Neural cell (in vitro differentiated cells): ENCODE measurements around the gene AFF3. TPM values are rescaled to one million over a fixed set of nuclear protein-coding genes. Genes with fewer than 3 reads are reported as not detected.

Experiments used
- H2AFZ ChIP-seq: fragments of 200-600, 300-800 bp; sonication (generic), shearing (Covaris generic); 2 replicates; pipeline ENCODE4 v1.6.0; 2014; ENCODE audit warnings: low read depth, mild to moderate bottlenecking, antibody characterized with exemption, low read length, moderate library complexity
- H3F3A ChIP-seq: fragments of 200-600 bp; shearing (Covaris generic); 2 replicates; pipeline ENCODE4 v1.6.1; 2016; ENCODE audit warnings: mild to moderate bottlenecking, moderate library complexity, mixed read lengths, antibody characterized with exemption, low read length; ENCODE audit not compliant: insufficient read depth, poor library complexity, severe bottlenecking
- H3K27ac ChIP-seq: fragments of 200-600, 300-800 bp; sonication (generic), shearing (Covaris generic); 2 replicates; pipeline ENCODE4 v1.5.1; 2014; ENCODE audit warnings: mild to moderate bottlenecking, low read length, moderate library complexity
- H3K27me3 ChIP-seq: fragments of 300-800, 200-600 bp; sonication (generic), shearing (Covaris generic); 2 replicates; pipeline ENCODE4 v1.6.0; 2014; ENCODE audit warnings: mild to moderate bottlenecking, low read depth, low read length, moderate library complexity; ENCODE audit not compliant: insufficient read depth
- H3K36me3 ChIP-seq: fragments of 300-800, 200-600 bp; sonication (generic), shearing (Covaris generic); 2 replicates; pipeline ENCODE4 v1.5.1; 2014; ENCODE audit warnings: mild to moderate bottlenecking, antibody characterized with exemption, low read length, moderate library complexity; ENCODE audit not compliant: insufficient read depth
- H3K4me2 ChIP-seq: fragments of 300-800, 200-600 bp; sonication (generic), shearing (Covaris generic); 2 replicates; pipeline ENCODE4 v1.6.0; 2014; ENCODE audit warnings: mild to moderate bottlenecking, low read length
- H3K4me3 ChIP-seq: fragments of 300-800, 200-600 bp; sonication (generic), shearing (Covaris generic); 2 replicates; pipeline ENCODE4 v1.5.1; 2014; ENCODE audit warnings: mild to moderate bottlenecking, low read length, moderate library complexity
- H3K79me2 ChIP-seq: fragments of 200-600 bp; shearing (Covaris generic); replicated peaks from 2 replicates; pipeline ENCODE4 v1.6.0; 2014; ENCODE audit warnings: mild to moderate bottlenecking, low read length, moderate library complexity; ENCODE audit not compliant: insufficient read depth
- H3K9ac ChIP-seq: fragments of 300-800, 200-600 bp; sonication (generic), shearing (Covaris generic); 2 replicates; pipeline ENCODE4 v1.6.1; 2016; ENCODE audit warnings: mild to moderate bottlenecking, low read length, mixed read lengths
- H3K9me2 ChIP-seq: fragments of 200-600 bp; shearing (Covaris generic); 2 replicates; pipeline ENCODE4 v1.6.1; 2016; ENCODE audit warnings: mild to moderate bottlenecking, low read length, mixed read lengths; ENCODE audit not compliant: insufficient read depth
- H3K9me3 ChIP-seq: fragments of 200-600, 300-800 bp; sonication (generic), shearing (Covaris generic); 2 replicates; pipeline ENCODE4 v1.6.1; 2016; ENCODE audit warnings: mild to moderate bottlenecking, mixed run types, low read length, moderate library complexity, mixed read lengths
- H4K20me1 ChIP-seq: fragments of 200-600 bp; shearing (Covaris generic); 2 replicates; pipeline ENCODE4 v1.6.1; 2016; ENCODE audit warnings: mild to moderate bottlenecking, mixed run types; ENCODE audit not compliant: insufficient read depth
- CTCF ChIP-seq: fragments of 450-650 bp; IDR thresholded peaks from 2 replicates; pipeline ENCODE4 v1.5.1; 2014; ENCODE audit warnings: antibody characterized with exemption, mild to moderate bottlenecking, moderate library complexity; ENCODE audit not compliant: poor library complexity, severe bottlenecking
- EP300 ChIP-seq: fragments of 450-650 bp; conservative IDR thresholded peaks from 2 replicates; pipeline ENCODE4 v1.6.1; 2014; ENCODE audit warnings: antibody characterized with exemption, mild to moderate bottlenecking, moderate library complexity; ENCODE audit not compliant: poor library complexity, severe bottlenecking
- EZH2 ChIP-seq: fragments of 200-600, 300-800 bp; shearing (Covaris generic), sonication (generic); IDR thresholded peaks from 2 replicates; pipeline ENCODE4 v1.6.1; 2014; ENCODE audit warnings: antibody characterized with exemption, low read length, borderline replicate concordance, mild to moderate bottlenecking; ENCODE audit not compliant: insufficient read depth, poor library complexity, severe bottlenecking
- MXI1 ChIP-seq: fragments of 450-650 bp; conservative IDR thresholded peaks from 2 replicates; pipeline ENCODE4 v1.6.1; 2014; ENCODE audit warnings: antibody characterized with exemption, mild to moderate bottlenecking; ENCODE audit not compliant: poor library complexity, severe bottlenecking
- POLR2AphosphoS5 ChIP-seq: IDR thresholded peaks from 2 replicates; pipeline ENCODE4 v1.6.1; 2012
- RAD21 ChIP-seq: fragments of 450-650 bp; conservative IDR thresholded peaks from 2 replicates; pipeline ENCODE4 v1.6.1; 2014; ENCODE audit warnings: antibody characterized with exemption, mild to moderate bottlenecking, moderate library complexity
- REST ChIP-seq: IDR thresholded peaks from 2 replicates; pipeline ENCODE4 v1.6.1; 2012; ENCODE audit warnings: borderline replicate concordance
- SMC3 ChIP-seq: fragments of 450-650 bp; conservative IDR thresholded peaks from 2 replicates; pipeline ENCODE4 v1.6.1; 2014; ENCODE audit warnings: antibody characterized with exemption, mild to moderate bottlenecking, moderate library complexity; ENCODE audit not compliant: poor library complexity
- TAF1 ChIP-seq: IDR thresholded peaks from 2 replicates; pipeline ENCODE4 v1.6.1; 2012; ENCODE audit warnings: low read depth
- polyA plus RNA-seq: library from polyadenylated mRNA; depleted of rRNA; stranded (reverse); fragments of >200 nt; gene quantifications from 2 replicates; pipeline ENCODE4 v1.2.3, GENCODE V29; 2014

AFF3 gene
- polyA plus RNA-seq, 1 donor from 2014 or later = 5.1 TPM

- no peaks in the 10 kb centered on the region for H3K27me3 ChIP-seq
- peak overlapping the region; percentile 34 for H3K9ac ChIP-seq
- no peaks in the 10 kb centered on the region for H3K9me2 ChIP-seq
- H3K4me3 ChIP-seq = peak overlapping the region; percentile 38
- peak overlapping the region; percentile 11 for H3K4me2 ChIP-seq
- no peaks in the 10 kb centered on the region for H3K36me3 ChIP-seq
- H3K9me3 ChIP-seq = no peaks in the 10 kb centered on the region
- peak overlapping the region; percentile 74 for H3K27ac ChIP-seq
- H3K79me2 ChIP-seq = no peaks in the 10 kb centered on the region
- no peaks in the 10 kb centered on the region for H4K20me1 ChIP-seq
- no peak overlapping the region for H2AFZ ChIP-seq
- peaks cover 2% of the 10 kb centered on the region for H3F3A ChIP-seq
- TF ChIP-seq CTCF (peak; percentile 55), EZH2 (no peak), RAD21 (peak; percentile 58), REST (peak; percentile 91), SMC3 (peak; percentile 50), EP300 (peak; percentile 90), MXI1 (no peak), TAF1 (no peak), POLR2AphosphoS5 (peak; percentile 73)
Measured at GRCh38 chr2:99648178-99648844, 494.1 kb downstream of the AFF3 start.

GRCh38 chr2:99645960-99646359 is 496.4 kb downstream of the AFF3 start:
- no peak overlapping the region for H3K4me2 ChIP-seq
- H2AFZ ChIP-seq = no peak overlapping the region
- no peaks in the 10 kb centered on the region for H3K27me3 ChIP-seq
- H3K4me3 ChIP-seq = no peak overlapping the region
- H3F3A ChIP-seq = peaks cover 2% of the 10 kb centered on the region
- H3K79me2 ChIP-seq = no peaks in the 10 kb centered on the region
- TF ChIP-seq MXI1 = no peak
- no peak for TF ChIP-seq EZH2
- TF ChIP-seq TAF1 = no peak
- no peak for TF ChIP-seq EP300
- TF ChIP-seq RAD21 = no peak
- no peak for TF ChIP-seq REST
- TF ChIP-seq CTCF = no peak
- TF ChIP-seq SMC3 = no peak
- TF ChIP-seq POLR2AphosphoS5 = no peak
- H3K27ac ChIP-seq = peak overlapping the region; percentile 63
- no peaks in the 10 kb centered on the region for H3K36me3 ChIP-seq
- H3K9me2 ChIP-seq = no peaks in the 10 kb centered on the region
- H3K9me3 ChIP-seq = no peaks in the 10 kb centered on the region
- H4K20me1 ChIP-seq = no peaks in the 10 kb centered on the region
- H3K9ac ChIP-seq = no peak overlapping the region
